NCI-H69 (cell line): ENCODE results near the gene CSPG5.

ENCODE experiments used
- DNase-seq: peaks from one replicate; lab custom pipeline; 2025; lab: John Stamatoyannopoulos, UW

The CSPG5 gene, protein sequence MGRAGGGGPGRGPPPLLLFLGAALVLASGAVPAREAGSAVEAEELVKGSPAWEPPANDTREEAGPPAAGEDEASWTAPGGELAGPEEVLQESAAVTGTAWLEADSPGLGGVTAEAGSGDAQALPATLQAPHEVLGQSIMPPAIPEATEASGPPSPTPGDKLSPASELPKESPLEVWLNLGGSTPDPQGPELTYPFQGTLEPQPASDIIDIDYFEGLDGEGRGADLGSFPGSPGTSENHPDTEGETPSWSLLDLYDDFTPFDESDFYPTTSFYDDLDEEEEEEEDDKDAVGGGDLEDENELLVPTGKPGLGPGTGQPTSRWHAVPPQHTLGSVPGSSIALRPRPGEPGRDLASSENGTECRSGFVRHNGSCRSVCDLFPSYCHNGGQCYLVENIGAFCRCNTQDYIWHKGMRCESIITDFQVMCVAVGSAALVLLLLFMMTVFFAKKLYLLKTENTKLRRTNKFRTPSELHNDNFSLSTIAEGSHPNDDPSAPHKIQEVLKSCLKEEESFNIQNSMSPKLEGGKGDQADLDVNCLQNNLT

DNA sequence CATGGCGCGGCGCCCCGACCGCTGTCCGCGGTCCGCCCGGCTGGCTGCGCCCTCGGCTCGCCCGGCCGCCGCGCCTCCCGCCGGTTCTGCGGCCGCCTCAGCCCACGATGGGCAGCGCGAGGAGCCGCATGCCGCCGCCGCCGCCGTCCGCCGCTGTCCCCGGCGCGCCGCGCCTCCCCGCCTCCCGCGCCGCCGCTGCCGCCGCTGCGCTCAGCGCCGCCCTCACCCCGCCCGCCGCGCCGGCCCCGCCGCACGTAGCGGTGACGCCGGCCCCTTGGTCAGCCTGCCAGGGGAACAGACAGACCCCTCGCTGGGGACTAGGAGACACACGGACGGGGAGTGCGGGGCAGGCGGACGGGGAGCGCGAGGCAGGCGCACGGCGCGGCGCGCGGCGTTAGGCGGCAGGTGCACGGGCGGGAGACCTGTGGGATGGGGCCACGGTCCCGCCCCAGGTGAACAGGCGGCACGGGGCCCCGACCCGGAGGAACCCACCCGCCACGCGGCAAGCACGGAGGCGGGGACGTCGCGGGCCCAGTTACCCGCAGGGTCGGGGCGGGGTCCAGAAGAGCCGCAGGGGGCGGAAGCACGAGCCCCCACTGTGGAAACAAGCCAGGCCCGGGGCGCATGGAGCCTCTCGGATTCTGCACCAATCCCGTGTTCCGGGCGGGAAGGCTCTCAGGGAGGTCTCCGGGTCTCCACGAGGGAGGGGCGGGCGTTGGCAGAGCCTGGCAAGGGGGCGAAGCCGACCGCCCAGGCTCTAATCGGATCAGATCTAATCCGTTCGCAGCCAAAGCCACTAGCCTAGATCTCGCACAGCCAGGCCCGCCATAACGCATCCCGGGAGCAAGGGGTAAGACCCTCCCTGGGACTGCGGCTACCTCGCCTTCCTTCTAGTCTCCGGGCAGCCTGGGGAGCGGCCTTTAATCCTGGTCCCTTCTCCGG, at the start of gene CSPG5:
Gene CSPG5, minus strand, starts transcription at position 175 of the 942 bp plus-strand sequence. Its CDS starts 172 bp downstream, at position 3.
- peak; percentile 69 for DNase-seq

DNA sequence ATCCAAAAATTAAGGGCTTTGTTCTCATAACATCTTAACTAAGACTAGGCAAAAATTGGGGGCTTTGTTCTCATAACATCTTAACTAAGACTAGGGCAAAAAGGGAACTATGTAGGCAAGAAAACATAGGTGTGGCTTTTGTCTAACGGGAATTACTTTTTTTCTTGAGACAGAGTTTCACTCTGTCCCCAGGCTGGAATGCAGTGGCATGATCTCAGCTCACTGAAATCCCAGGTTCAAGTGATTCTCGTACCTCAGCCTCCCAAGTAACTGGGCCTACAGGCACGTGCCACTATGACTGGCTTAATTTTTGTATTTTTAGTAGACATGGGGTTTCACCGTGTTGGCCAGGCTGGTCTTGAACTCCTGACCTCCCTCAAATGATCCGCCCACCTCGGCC, 49.8 kb upstream of the CSPG5 start:
- DNase-seq: no peak

DNA sequence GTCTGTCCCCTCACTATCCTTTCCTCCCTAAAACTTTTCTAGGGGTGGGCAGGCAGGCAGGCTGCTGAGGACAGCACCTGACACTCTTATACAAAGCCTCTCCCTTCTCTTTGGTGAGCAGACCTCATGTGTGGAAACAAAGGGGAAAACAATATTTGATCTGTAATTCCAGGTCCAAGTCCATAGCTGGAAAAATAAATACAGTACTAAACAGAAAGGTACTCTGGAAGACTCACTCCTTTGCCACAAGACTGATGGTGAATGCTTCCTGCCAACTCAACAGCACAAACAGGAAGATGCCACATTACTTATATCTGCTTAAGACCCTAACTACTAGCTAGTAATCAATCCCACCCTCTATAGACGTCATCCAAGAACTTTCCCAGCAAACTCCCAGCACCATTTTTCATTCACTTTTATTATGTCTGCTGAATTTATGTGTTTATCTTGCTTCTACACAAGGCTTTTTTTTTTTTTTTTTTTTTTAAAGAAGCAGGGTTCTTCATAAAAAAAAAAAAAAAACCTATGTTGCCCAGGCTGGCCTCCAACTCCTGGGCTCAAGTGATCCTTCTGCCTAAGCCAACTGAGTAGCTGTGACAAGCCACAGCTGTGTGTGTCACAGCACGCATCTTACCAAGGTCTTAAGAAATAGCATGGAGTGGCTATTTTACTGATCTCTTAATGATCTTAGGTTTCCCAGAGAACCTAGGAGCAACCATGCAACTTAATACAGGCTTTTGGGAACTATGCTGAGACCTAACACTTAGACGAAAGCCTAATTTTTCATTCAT, 44.2 kb upstream of the CSPG5 start:
- DNase-seq: no peak

DNA sequence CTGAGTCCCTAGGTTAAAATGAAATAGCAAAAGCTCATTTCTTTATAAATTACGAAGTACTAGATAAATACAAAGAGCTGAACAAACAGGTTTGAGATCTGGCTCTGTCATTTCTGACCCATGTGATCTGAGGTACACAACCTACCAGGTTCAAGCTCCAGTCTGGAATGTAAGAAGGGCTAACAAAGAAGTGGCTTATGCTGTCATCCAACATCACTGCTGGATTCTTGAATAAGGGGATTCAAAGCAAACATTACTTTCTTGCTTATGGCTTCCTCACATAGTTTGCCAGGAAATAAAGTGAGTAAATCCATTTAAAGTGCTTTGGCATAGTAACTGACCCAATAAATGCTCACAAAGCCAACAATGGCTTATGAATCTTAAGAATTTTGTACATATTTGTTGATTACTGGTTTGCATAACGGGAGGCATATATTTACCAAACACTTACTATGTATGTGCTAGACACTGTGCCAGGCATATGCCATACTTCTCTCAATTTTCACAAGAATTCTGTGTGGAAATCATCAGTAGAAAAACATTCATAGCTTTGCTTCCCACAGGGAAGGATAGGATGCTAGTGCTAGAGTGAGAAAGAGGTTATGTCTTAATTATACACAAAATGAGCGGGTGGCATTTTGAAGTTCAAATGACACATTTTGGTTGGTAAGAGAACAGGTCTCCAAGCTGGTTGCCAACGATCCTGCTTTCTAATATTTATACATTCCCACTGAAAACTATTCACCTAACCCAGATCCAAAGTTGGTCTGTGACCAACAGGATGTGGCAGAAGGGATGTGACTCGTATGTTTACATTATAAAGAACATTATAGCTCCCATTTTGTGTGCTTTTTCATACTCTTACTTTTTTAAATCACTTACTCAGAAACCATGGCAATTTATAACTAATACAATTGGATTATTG, 38.7 kb upstream of the CSPG5 start:
- no peak for DNase-seq

DNA sequence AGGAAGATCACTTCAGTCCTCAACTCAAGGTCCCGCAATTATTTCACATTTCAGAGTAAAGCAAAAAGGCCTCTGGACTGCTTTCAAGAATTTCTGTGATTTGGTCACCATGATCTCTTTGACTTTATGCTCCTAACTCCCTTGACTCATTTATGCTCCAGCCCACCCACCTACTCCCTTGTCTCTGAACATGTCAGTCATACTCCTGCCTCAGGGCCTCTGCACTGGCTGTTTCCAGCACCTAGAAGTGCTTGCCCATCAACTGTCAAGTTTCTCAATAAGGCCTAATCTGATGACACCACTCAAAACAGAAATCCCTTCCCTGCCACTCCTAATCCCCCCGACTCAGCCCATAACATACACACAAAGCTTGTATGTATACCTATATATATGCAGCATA, 36.1 kb upstream of the CSPG5 start:
- DNase-seq: no peak

DNA sequence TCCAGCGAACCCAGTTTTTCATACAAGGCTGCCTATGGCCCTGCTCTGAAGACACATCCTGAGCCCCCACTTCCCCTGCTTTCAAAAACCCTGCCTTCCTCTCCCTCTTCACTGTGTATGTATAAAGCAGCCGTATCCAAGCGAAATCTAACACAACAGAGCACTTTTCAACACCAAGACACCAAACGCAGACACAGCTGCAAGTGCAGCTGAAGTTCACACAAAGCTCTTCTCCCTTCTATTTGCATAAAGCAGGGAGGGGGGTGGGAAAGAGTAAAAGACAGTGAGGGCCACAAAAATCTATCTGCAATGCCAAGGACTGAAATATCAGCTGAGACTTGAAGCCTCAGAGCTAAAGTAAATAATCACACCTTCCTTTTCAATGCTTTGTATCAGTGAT, 35.1 kb upstream of the CSPG5 start:
- no peak for DNase-seq

DNA sequence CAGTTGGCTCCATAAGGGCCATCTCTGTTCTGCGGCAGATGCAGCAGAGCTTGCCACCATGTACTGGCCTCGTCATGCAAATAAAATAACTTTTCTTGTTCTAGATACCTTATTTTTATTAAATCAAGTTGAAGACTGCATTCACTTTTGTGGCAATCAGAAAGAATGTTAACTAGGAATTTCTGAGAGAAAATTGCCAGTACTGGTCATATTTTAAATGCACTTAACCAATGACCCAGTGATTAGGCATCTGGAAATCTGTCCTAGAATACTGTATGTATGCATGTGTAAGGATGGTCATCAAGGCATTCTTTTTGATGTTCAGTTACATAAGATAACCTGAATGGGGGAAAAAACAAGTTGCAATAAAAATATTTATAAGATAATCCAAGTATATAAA, 34.2 kb upstream of the CSPG5 start:
- DNase-seq: no peak

DNA sequence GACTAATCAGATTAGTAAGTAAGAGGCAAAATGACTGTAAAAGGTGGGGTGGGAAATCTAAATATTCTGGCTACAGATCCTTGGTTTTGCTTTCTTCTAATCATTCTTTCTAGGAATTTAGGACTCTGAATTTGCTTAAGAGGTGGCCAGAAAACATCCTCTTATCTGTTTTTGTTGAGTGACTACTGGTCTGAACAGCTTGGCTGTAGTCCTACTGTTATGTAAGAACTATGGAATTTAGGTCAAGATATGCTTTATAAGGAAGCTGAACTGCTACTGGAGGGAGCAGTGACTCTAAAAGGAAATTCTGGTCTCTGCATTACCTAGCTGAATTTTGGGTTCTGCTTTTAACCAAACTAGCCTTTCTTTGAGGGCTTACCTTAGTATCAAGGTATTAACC, 33.5 kb upstream of the CSPG5 start:
- no peak for DNase-seq

DNA sequence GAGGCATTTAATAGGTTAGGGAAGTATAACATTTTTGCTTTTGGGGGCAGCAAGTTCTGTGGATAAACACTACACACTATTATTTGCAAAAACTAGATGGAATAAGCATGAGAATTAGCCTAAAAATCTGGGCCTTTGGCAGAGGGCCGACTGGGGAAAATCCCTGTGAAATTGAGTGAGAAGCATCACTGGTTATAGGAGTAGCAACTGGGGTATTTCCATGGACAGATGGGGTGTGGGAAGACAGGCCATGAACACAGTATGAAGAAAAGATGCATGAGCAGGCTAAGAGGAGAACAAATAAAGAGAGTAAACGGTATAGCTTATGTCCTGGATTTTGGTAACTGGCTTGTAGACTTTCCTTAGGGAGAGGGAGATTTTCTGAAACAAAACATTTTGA, 32.9 kb upstream of the CSPG5 start:
- DNase-seq: no peak

DNA sequence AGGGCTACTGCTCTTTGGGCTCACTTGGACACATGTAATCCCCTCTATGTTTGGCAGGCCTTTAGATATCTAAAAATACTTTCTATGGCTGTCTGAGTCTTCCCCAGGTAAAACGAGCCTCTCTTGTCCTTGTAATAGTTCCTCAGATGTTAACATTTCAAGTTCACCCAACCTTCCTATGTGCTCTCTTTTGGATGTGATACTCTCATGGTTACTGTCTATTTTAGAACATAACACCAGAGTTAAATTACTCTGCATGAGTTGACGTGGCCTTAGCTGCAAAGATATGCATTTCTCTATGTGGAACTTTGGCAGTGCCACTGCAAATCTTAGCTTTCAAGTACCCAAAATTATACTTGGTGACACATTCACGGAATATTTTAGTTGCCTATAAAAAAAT, 31.9 kb upstream of the CSPG5 start:
- DNase-seq: no peak

DNA sequence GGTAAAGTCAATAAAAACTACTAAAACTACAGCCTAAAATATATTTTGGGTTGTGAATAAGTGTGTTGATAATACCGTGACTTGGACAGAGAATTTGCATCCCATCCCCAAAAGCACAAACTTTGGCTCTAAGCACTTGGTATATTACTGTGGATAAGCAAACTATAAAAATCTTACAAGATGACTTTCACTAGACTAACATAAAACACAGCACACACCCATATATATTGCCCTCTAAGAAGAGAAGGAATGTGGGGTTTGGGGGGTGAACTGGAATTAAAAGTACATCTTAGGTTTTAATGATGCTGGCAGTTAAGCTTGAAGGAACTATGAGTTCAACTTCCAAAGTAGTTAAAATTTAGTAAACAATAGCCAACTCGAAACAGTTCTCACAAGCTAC, 28.7 kb upstream of the CSPG5 start:
- DNase-seq: no peak

DNA sequence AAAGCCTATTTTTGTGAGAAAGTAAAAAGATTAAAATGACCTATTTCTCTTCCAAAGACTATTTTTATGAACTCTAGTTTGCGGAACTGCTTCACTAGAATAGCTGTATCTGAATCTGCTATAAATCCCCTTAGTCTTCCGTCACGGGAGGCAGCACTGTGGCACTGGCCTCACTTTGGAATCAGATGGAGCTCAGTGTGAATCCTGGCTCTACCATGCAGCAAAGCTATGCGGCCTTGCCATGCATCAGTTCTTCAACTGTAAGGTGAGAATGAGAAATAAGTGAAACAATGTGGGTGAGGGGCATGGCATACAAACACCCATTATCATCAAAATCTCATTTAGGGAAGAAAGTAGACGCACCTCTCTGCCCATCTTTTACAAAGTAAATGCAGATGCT, 27.5 kb upstream of the CSPG5 start:
- no peak for DNase-seq

DNA sequence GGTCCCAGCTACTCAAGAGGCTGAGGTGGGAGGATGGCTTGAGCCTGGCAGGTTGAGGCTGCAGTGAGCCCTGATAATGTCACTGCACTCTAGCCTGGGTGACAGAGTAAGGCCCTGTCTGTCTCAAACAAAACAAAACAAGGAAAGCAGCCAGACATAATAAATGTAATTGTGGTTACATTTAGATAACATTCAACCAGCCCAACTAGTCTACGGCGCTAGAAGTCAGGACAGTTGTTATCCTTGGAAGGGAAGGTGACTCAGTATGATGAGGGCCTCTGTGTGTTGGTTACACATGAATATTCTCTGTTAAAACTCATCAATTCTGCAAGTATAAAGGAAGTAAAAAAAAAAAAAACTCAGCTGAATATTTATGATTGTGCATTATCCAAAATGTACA, 27.0 kb upstream of the CSPG5 start:
- DNase-seq: no peak

DNA sequence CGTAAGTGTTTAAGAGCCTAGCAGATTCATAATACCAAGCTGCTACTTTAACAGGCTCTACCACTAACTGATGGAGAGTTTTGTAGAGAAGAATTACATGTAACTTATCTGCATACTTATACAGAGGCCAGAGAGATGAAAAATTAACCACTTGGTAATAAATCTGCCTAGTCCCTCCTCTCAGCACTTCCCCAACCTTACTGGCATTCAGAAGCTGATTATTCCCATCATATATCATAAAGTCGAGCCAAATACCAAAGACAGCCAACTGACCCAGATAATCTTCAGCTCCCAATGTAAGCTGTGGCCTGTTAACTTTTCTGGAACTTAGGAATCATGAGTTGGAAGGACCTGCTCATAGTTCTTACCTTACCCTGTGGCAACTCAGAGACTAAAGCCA, 25.5 kb upstream of the CSPG5 start:
- no peak for DNase-seq

DNA sequence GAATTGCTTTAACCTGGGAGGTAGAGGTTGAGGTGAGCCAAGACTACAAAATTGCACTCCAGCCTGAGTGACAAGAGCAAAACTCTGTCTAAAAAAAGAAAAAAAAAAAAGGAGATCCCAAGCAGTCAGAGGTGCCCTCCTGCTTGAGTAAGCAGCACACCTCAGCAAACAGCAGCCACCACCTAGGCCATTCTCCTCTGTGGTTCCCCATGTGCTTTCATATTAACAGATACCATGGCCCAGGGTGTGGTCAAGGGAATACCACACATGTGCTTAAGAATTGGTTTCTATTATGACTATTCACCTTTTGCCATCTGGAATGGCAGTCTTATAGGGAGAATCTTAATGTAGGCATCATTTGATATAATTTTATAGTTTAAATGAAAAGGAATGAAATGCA, 24.7 kb upstream of the CSPG5 start:
- DNase-seq: no peak

DNA sequence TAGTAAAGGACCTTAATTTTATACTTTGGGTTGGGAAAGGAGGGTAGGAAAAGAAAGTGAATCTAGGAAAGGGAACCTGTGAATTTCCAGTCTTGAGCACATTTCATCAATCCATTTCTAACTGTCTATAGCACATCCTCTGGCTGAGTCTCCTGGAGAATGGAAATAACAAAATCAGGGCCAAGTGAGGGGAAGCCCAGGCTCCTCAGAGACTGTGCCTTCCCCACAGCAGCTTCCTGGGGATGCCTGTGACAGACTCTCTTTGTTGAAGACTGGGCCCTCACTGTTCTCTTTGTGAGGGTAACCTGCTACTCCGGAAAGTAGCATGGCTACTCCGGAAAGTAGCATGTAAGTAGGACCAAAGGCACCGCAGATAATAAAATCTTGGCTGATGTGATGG, 22.6 kb upstream of the CSPG5 start:
- no peak for DNase-seq

DNA sequence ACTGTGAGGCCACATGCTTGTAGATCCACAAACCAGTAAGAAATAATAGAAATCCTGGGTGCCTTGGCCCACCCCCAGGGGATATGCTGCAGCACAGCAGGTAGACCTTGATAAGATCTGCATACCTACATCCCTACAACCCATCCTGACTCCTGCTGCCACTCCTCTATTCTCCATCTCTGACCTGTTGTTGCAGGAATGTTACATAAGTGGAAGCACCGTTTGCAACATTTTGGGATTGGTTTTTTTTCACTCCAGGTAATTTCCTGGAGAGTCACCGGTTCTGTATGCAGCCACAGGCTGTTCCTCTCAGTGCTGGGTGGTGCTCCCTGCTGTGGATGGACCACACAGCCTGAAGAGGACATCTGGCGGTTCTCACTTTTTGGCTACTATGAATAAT, 16.1 kb upstream of the CSPG5 start:
- no peak for DNase-seq

DNA sequence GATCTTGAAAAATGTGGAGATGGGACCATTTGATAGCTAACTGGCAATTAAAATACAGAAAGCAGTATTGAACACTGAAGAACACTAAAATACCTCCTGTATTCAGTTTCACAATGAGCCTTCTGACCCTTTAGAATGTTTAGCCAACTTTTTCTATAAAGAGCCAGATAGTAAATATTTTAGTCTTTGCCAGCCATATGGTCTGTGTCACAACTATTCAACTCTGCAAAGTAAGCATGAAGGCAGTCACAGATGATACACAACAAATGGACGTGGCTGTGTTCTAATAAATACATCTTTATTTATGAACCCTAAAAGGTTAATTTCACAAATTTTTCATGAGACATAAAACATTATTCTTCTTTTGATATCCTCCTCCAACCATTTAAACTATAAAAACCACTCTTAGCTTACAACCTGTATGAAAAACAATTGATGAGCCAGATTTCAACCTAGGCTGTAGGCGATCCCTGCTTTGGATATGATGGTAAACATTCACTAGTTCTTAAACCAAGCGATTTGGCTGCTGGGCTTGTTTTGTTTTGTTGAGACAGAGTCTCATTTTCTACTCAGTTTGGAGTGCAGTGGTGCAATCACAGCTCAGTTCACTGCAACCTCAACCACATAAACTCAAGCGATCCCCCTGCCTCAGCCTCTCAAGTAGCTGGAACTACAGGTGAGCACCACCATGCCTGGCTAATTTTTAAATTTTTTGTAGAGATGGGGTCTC, 13.6 kb upstream of the CSPG5 start:
- no peak for DNase-seq

DNA sequence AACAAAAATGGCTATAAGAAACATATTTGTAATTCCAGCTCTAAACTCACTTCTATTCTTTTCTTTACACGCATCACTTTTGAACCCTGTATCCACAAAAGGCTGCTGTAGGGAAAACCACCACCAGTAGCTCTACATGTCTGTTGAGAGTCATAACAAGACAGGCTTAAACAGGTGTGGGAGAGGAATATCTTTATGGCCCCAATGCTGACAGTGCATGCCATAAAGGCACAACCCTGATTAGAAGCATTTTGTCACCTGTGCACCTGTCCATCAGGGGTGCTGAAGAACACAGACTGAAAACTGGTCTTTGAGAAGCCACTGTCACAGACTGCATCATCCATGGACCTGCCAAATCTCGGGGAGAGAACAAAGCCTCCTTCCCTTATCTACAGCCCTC, 11.6 kb upstream of the CSPG5 start:
- no peak for DNase-seq

DNA sequence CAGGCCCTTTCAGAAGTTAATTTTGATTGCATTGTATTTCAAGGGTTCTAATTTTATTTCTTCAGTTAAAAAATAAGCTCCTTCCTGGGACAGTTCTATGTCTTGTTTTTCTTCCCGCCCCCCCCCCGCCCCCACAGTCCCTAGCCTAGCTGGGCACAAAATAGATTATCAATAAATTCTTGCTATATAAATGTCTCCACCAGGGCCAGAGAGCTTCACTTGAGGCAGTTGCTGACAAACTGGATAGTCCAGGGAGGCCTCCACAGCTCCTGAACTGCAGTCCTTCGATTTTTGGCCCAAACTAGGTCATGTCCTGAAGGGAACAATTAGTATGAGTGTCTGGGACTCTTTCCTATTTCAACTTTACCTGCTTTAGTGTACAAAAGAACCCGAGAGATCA, 9.9 kb upstream of the CSPG5 start:
- DNase-seq: no peak
